ENCODE data around the gene MAPK10. TPM values are rescaled to one million over a fixed set of nuclear protein-coding genes. Genes with fewer than 3 reads are reported as not detected.

MAPK10 gene
- total RNA-seq, 4 donors from 2014 or later, result 1.7 to 8.6 (median 4.4) TPM

DNA sequence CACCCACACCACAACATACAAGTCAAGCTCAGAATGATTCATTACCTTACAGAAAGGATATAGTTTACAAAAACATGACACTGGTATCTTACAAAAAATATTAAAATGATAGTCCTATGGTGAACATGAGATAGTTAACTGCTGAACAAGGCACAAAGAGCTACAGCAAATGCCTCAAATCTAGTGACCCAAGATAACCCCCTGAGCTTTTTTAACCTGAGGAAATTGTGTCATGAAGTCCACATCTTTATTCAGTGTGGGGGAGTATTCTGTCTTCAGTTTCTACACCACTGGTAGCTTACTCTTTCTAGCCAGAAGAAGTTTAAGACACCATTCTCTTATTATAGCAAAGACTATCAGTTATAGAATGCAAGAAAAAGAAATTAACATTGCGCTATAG, 218.7 kb downstream of the MAPK10 start:
- intact Hi-C loops (cut with DNase I), result no loop called here

DNA sequence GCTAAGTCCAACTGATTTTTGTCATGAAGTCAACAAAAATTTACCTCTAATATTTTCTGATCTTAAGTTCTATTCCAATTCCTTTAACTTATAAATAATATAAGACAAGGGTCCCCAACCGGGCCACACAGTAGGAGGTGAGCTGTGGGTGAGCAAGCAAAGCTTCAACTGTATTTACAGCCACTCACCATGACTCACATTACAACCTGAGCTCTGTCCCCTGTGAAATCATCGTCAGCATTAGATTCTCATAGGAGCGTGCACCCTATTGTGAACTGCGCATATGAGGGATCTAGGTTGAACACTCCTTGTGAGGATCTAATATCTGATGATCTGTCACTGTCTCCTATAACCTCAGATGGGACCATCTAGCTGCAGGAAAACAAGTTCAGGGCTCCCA, 227.4 kb downstream of the MAPK10 start:
- no peak overlapping the region for H3K27ac ChIP-seq
- intact Hi-C loops (cut with DNase I), result no loop called here
- no peak for DNase-seq
- no peaks in the 10 kb centered on the region for H3K9me3 ChIP-seq
- H3K36me3 ChIP-seq, result no peaks in the 10 kb centered on the region
- H3K4me3 ChIP-seq, result no peak overlapping the region
- TF ChIP-seq, protein P1, sequence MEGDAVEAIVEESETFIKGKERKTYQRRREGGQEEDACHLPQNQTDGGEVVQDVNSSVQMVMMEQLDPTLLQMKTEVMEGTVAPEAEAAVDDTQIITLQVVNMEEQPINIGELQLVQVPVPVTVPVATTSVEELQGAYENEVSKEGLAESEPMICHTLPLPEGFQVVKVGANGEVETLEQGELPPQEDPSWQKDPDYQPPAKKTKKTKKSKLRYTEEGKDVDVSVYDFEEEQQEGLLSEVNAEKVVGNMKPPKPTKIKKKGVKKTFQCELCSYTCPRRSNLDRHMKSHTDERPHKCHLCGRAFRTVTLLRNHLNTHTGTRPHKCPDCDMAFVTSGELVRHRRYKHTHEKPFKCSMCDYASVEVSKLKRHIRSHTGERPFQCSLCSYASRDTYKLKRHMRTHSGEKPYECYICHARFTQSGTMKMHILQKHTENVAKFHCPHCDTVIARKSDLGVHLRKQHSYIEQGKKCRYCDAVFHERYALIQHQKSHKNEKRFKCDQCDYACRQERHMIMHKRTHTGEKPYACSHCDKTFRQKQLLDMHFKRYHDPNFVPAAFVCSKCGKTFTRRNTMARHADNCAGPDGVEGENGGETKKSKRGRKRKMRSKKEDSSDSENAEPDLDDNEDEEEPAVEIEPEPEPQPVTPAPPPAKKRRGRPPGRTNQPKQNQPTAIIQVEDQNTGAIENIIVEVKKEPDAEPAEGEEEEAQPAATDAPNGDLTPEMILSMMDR (IDR thresholded peaks at IDR 0.05), result no peak
- TF ChIP-seq POLR2A (IDR thresholded peaks at IDR 0.05), result no peak
- H3K4me1 ChIP-seq, result no peaks in the 10 kb centered on the region
- H3K27me3 ChIP-seq, result no peaks in the 10 kb centered on the region
- 82 to 98% methylated on average over 4 of the region's 4 CpGs for WGBS, 2 donors

More for the DNA sequence above, 218.7 kb downstream of the MAPK10 start:
- 90 to 96% methylated on average over 1 of the region's 1 CpG for WGBS, 2 donors
- Histone ChIP-seq H3K27ac (no peak overlapping the region), H3K27me3 (no peaks in the 10 kb centered on the region), H3K4me3 (no peak overlapping the region), H3K9me3 (no peaks in the 10 kb centered on the region), H3K4me1 (no peaks in the 10 kb centered on the region), H3K36me3 (no peaks in the 10 kb centered on the region)
- no peak for TF ChIP-seq POLR2A (IDR thresholded peaks at IDR 0.05)
- TF ChIP-seq, protein P1 (IDR thresholded peaks at IDR 0.05), result no peak
- DNase-seq, result no peak

DNA sequence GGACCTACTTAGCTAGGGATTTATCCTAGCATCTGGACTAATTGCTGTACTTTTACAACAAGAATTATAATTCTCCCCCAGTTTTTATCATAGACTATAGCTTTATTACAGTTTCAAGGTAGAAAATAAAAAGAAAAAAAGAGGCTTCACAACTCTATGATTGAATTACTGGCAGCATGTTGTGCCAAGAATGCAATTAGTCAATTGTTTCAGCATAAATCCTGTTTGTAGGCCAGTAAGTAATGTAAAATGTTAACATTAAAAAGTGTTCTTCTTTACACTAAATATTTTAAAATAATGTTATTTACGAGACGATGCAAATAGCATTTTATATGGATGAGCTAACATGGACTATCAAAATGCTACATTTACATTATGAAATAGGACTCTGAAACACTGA, 228.4 kb downstream of the MAPK10 start:
- intact Hi-C loops (cut with DNase I), result no loop called here
- 66 to 78% methylated on average over 2 of the region's 2 CpGs for WGBS, 2 donors
- H3K36me3 ChIP-seq, result no peaks in the 10 kb centered on the region
- H3K9me3 ChIP-seq, result no peaks in the 10 kb centered on the region
- no peak overlapping the region for H3K4me3 ChIP-seq
- TF ChIP-seq POLR2A (IDR thresholded peaks at IDR 0.05), result no peak
- TF ChIP-seq, protein P1 (IDR thresholded peaks at IDR 0.05), result no peak
- H3K27me3 ChIP-seq, result no peaks in the 10 kb centered on the region
- H3K27ac ChIP-seq, result no peak overlapping the region
- no peaks in the 10 kb centered on the region for H3K4me1 ChIP-seq
- DNase-seq, result no peak

DNA sequence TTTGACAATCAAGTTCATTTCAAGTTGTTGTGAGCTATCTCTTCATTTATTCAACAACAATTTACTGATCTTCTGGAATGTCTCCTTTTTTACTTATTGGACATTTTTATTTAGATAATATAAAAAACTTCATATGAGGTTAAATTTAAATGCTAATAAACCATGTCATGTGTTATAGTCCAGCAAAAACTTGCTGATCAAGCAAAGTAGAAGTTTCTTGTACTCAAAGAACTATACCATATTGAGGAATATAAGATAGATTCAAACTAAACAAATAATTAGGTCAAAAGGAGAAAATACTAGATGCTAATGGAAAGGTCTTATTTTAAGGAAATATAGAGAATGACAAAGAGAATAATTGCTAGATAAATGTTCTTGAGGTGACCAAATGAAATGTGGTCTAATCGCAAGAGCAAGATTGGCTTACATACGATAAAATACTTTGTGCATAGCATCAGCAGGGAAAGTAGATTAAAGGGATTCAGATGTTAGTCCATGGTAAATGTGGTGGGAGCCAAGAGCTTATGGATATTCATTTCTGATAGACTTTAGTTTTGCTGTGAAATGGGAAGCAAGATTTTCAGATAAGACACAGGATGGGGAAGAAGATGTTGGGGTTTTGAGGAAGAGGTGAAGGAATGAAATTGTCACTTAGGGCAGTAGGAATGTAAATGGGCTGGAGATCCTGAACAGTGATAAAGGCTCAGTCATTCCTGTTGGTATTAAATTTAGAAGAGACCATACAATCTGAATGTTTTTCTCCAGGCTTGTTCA, 229.5 kb downstream of the MAPK10 start:
- H3K27me3 ChIP-seq, result no peaks in the 10 kb centered on the region
- H3K36me3 ChIP-seq, result no peaks in the 10 kb centered on the region
- intact Hi-C loops (cut with DNase I), result no loop called here
- no peak overlapping the region for H3K27ac ChIP-seq
- WGBS, 2 donors, result 88 to 92% methylated on average over 2 of the region's 2 CpGs
- H3K4me1 ChIP-seq, result no peaks in the 10 kb centered on the region
- TF ChIP-seq, protein P1 (IDR thresholded peaks at IDR 0.05), result no peak
- no peak for TF ChIP-seq POLR2A (IDR thresholded peaks at IDR 0.05)
- H3K4me3 ChIP-seq, result no peak overlapping the region
- no peak for DNase-seq
- no peaks in the 10 kb centered on the region for H3K9me3 ChIP-seq

DNA sequence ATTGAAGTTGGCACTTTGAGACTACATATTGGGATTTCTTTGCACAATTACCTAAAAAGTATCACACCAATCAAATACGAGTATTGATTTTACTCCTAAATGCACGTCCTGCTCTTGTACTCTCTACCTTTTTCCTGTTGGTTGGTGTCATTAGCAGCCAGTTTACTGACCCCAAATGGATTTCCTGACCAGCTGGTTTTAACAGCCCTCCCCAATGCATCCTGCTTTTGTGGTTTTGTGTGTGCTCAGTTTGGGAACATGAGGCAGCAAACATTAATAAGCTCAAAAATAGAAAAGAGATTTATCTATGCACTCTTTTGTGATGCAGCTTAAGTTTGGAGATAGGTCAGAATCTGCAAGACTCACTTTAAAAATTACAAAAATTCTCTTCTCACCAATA, 230.3 kb downstream of the MAPK10 start:
- no peak for DNase-seq
- 55 to 57% methylated on average over 2 of the region's 2 CpGs for WGBS, 2 donors
- intact Hi-C loops (cut with DNase I), result no loop called here
- no peaks in the 10 kb centered on the region for H3K27me3 ChIP-seq
- no peak overlapping the region for H3K4me3 ChIP-seq
- H3K36me3 ChIP-seq, result no peaks in the 10 kb centered on the region
- H3K4me1 ChIP-seq, result no peaks in the 10 kb centered on the region
- no peak overlapping the region for H3K27ac ChIP-seq
- TF ChIP-seq POLR2A (IDR thresholded peaks at IDR 0.05), result no peak
- TF ChIP-seq, protein P1 (IDR thresholded peaks at IDR 0.05), result no peak
- no peaks in the 10 kb centered on the region for H3K9me3 ChIP-seq
